ENCODE results near the gene PTPRT.

DNA sequence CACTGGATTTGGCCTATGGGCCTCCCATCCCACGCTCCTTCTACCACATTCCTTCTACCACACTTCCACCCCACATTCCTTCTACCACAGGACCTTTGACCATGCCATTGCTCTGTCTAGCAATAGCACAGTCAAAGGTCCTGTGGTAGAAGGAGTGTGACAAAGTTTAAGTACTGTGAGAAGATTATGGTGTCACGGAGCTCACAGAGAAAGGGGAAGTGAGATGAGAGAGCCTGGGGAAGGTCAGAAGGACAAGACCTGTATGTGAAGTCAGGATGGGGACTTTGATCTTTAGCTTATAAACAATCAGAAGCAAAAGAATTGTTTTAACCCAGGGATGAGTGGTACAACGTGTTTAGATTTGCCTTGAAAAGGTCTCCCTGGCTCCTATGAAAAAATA lies 1003.4 kb downstream of the PTPRT start:
- TF ChIP-seq, protein P1, sequence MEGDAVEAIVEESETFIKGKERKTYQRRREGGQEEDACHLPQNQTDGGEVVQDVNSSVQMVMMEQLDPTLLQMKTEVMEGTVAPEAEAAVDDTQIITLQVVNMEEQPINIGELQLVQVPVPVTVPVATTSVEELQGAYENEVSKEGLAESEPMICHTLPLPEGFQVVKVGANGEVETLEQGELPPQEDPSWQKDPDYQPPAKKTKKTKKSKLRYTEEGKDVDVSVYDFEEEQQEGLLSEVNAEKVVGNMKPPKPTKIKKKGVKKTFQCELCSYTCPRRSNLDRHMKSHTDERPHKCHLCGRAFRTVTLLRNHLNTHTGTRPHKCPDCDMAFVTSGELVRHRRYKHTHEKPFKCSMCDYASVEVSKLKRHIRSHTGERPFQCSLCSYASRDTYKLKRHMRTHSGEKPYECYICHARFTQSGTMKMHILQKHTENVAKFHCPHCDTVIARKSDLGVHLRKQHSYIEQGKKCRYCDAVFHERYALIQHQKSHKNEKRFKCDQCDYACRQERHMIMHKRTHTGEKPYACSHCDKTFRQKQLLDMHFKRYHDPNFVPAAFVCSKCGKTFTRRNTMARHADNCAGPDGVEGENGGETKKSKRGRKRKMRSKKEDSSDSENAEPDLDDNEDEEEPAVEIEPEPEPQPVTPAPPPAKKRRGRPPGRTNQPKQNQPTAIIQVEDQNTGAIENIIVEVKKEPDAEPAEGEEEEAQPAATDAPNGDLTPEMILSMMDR (IDR thresholded peaks at IDR 0.05; ENCODE audit: low read depth, low read length), result no peak
- TF ChIP-seq POLR2A (IDR thresholded peaks at IDR 0.05; ENCODE audit: extremely low read depth, insufficient read length), result no peak

Measured in NB4 (cell line).